HepG2 (cell line): ENCODE measurements around the gene TMED6. TPM values are rescaled to one million over a fixed set of nuclear protein-coding genes. Genes with fewer than 3 reads are reported as not detected.

Experiments
- AGO1 ChIP-seq: fragments of 200-400 bp; formaldehyde crosslinking; IDR thresholded peaks from 2 replicates; pipeline ENCODE4 v1.6.1; 2017; ENCODE audit warnings: mild to moderate bottlenecking, low read depth, low read length, moderate library complexity; ENCODE audit not compliant: poor library complexity, severe bottlenecking
- DR1 ChIP-seq: sonication (generic); formaldehyde crosslinking; IDR thresholded peaks from 2 replicates; pipeline ENCODE4 v1.8.0; 2021; ENCODE audit warnings: mild to moderate bottlenecking, missing genetic modification reagents, inconsistent platforms
- DZIP1 ChIP-seq: sonication (generic); formaldehyde crosslinking; IDR thresholded peaks from 2 replicates; pipeline ENCODE4 v1.5.0; 2020; ENCODE audit warnings: mild to moderate bottlenecking, missing genetic modification reagents
- EZH2 ChIP-seq: conservative IDR thresholded peaks from 2 replicates; pipeline ENCODE4 v1.6.1; 2012; ENCODE audit warnings: mild to moderate bottlenecking, low read depth, low read length, moderate library complexity
- HIVEP1 ChIP-seq: sonication (generic); formaldehyde crosslinking; IDR thresholded peaks from 2 replicates; pipeline ENCODE4 v1.4.0; 2020; ENCODE audit warnings: mild to moderate bottlenecking, missing genetic modification reagents
- HNF4G ChIP-seq, 2 experiments: sonication (generic) in 1 of 2; formaldehyde crosslinking in 1 of 2; IDR thresholded peaks; 2 replicates each; pipeline versions ENCODE4 v1.4.0 to v1.6.1; 2011 to 2020; ENCODE audit warnings: borderline replicate concordance in 2 of 2, low read depth in 2 of 2, mild to moderate bottlenecking in 2 of 2, low read length in 1 of 2, missing genetic modification reagents in 1 of 2, moderate library complexity in 1 of 2
- HNRNPUL1 ChIP-seq: fragments of 200-400 bp; formaldehyde crosslinking; IDR thresholded peaks from 2 replicates; pipeline ENCODE4 v1.6.1; 2017; ENCODE audit warnings: low read depth, mild to moderate bottlenecking, low read length, moderate library complexity
- MED1 ChIP-seq: sonication (generic); formaldehyde crosslinking; IDR thresholded peaks from 2 replicates; pipeline ENCODE4 v1.4.0; 2020; ENCODE audit warnings: missing genetic modification reagents
- MEIS1 ChIP-seq: sonication (generic); formaldehyde crosslinking; IDR thresholded peaks from 2 replicates; pipeline ENCODE4 v1.9.0; 2021; ENCODE audit warnings: mild to moderate bottlenecking, missing genetic modification reagents, moderate library complexity, borderline replicate concordance
- MXI1 ChIP-seq: IDR thresholded peaks from 3 replicates; pipeline ENCODE4 v1.6.1; 2012; ENCODE audit warnings: low read depth, low read length, inconsistent platforms, borderline replicate concordance
- NCOA1 ChIP-seq: sonication (generic); formaldehyde crosslinking; IDR thresholded peaks from 2 replicates; pipeline ENCODE4 v1.9.0; 2021; ENCODE audit warnings: missing genetic modification reagents
- NONO ChIP-seq, 2 experiments: fragments of 450-650 bp in 1 of 2; sonication (generic) in 1 of 2; formaldehyde crosslinking in 1 of 2; IDR thresholded peaks in 1 of 2; conservative IDR thresholded peaks in 1 of 2; 2 replicates each; pipeline versions ENCODE4 v1.6.1 to v1.8.0; 2017 to 2022; ENCODE audit warnings: mild to moderate bottlenecking in 1 of 2, missing genetic modification reagents in 1 of 2, moderate library complexity in 1 of 2
- POLR2AphosphoS5 ChIP-seq: IDR thresholded peaks from 2 replicates; pipeline ENCODE4 v1.6.1; 2012; ENCODE audit warnings: low read depth, low read length
- RXRB ChIP-seq: IDR thresholded peaks from 2 replicates; pipeline ENCODE4 v1.6.1; 2016; ENCODE audit warnings: borderline replicate concordance, missing genetic modification reagents, missing compliant biosample characterization
- SAP130 ChIP-seq: IDR thresholded peaks from 2 replicates; pipeline ENCODE4 v1.6.1; 2016; ENCODE audit warnings: low read depth
- U2AF2 ChIP-seq: fragments of 200-400 bp; formaldehyde crosslinking; IDR thresholded peaks from 2 replicates; pipeline ENCODE4 v1.6.1; 2017; ENCODE audit warnings: low read depth, mild to moderate bottlenecking, low read length
- ZBTB8A ChIP-seq: sonication (generic); formaldehyde crosslinking; IDR thresholded peaks from 2 replicates; pipeline ENCODE4 v1.4.0; 2020; ENCODE audit warnings: mild to moderate bottlenecking, low read depth, missing genetic modification reagents, borderline replicate concordance
- ZFP90 ChIP-seq: sonication (generic); formaldehyde crosslinking; IDR thresholded peaks from 2 replicates; pipeline ENCODE4 v1.8.0; 2022; ENCODE audit warnings: missing genetic modification reagents, mild to moderate bottlenecking, inconsistent platforms, borderline replicate concordance
- ZKSCAN1 ChIP-seq: fragments of 150-350 bp; IDR thresholded peaks from 2 replicates; pipeline ENCODE4 v1.6.1; 2014; ENCODE audit warnings: low read length
- ZNF234 ChIP-seq: sonication (generic); formaldehyde crosslinking; conservative IDR thresholded peaks from 2 replicates; pipeline ENCODE4 v1.5.1; 2020; ENCODE audit warnings: mild to moderate bottlenecking, missing genetic modification reagents
- ZNF256 ChIP-seq: sonication (generic); formaldehyde crosslinking; conservative IDR thresholded peaks from 2 replicates; pipeline ENCODE4 v1.4.0; 2020; ENCODE audit warnings: missing genetic modification reagents
- ZNF343 ChIP-seq: sonication (generic); formaldehyde crosslinking; IDR thresholded peaks from 2 replicates; pipeline ENCODE4 v1.4.0; 2020; ENCODE audit warnings: mild to moderate bottlenecking, missing genetic modification reagents
- ZNF557 ChIP-seq: sonication (generic); formaldehyde crosslinking; IDR thresholded peaks from 2 replicates; pipeline ENCODE4 v1.4.0; 2020; ENCODE audit warnings: missing genetic modification reagents
- ZNF572 ChIP-seq: sonication (generic); formaldehyde crosslinking; IDR thresholded peaks from 2 replicates; pipeline ENCODE4 v1.5.1; 2020; ENCODE audit warnings: mild to moderate bottlenecking, missing genetic modification reagents
- ZNF574 ChIP-seq: sonication (generic); formaldehyde crosslinking; IDR thresholded peaks from 2 replicates; pipeline ENCODE4 v1.4.0; 2020; ENCODE audit warnings: missing genetic modification reagents
- ZNF772 ChIP-seq: sonication (generic); formaldehyde crosslinking; IDR thresholded peaks from 2 replicates; pipeline ENCODE4 v1.5.0; 2020; ENCODE audit warnings: mild to moderate bottlenecking, missing genetic modification reagents
- polyA plus RNA-seq, 8 experiments: library from polyadenylated mRNA; depleted of rRNA in 3 of 8; stranded (reverse) in 7 of 8; unstranded in 1 of 8; fragments of >200 nt; fragmentation: Illumina TruSeq in 4 of 8; extraction: Trizol in 4 of 8; gene quantifications; 2 replicates each; pipeline versions ENCODE4 v1.2.1 to v1.2.3, GENCODE V29; 2011 to 2016; ENCODE audit warnings: low read depth in 4 of 8, missing spikeins in 1 of 8, mixed read lengths in 1 of 8; ENCODE audit not compliant: insufficient read depth in 1 of 8
- total RNA-seq, 5 experiments: library from RNA; depleted of rRNA; stranded (reverse); fragments of >200 nt; fragmentation: Illumina TruSeq; extraction: Trizol; gene quantifications; 2 replicates each; pipeline ENCODE4 v1.2.3, GENCODE V29; 2016; ENCODE audit warnings: low read depth in 1 of 5

TMED6 gene
- total and polyA plus RNA-seq, 2 of the 13 experiments (the other 11 are each of a cell fraction or from before 2014, with no cell fraction given) = 9.8 to 14.4 TPM

GRCh38 chr16:69326172-69326873, 25.3 kb downstream of the TMED6 start (continued):
- TF ChIP-seq ZNF574 (CRISPR knock-in tag) (peak; percentile 92), MXI1 (peak; percentile 94), HNF4G (IDR thresholded peaks at IDR 0.05; ENCODE audit: borderline replicate concordance, low read depth, low read length) (peak; percentile 92), HNF4G (CRISPR knock-in tag; IDR thresholded peaks at IDR 0.05; ENCODE audit: borderline replicate concordance, low read depth) (peak; percentile 92; the same call in 1 of the 2 replicates), ZFP90 (no peak), POLR2AphosphoS5 (no peak; the same call in 1 of the 2 replicates), DZIP1 (no peak), HIVEP1 (0 out of 2 replicates have a peak, but pooled peaks have one; percentile 23), ZNF572 (CRISPR knock-in tag) (no peak), SAP130 (peak; percentile 99), ZBTB8A (no peak), ZNF343 (CRISPR knock-in tag) (no peak), MED1 (CRISPR knock-in tag) (peak; percentile 83), ZNF772 (0 out of 2 replicates have a peak, but pooled peaks have one; percentile 43), HNRNPUL1 (no peak), U2AF2 (no peak), RXRB (CRISPR knock-in tag) (peak; percentile 88), MEIS1 (CRISPR knock-in tag) (peak; percentile 52; the same call in 1 of the 2 replicates), NCOA1 (CRISPR knock-in tag) (no peak), ZKSCAN1 (peak; percentile 5; the same call in 1 of the 2 replicates), ZNF234 (CRISPR knock-in tag) (no peak), ZNF557 (no peak), ZNF256 (no peak), NONO (IDR thresholded peaks at IDR 0.05) (no peak), NONO (CRISPR knock-in tag; conservative IDR thresholded peaks at IDR 0.05) (no peak; the same call in 1 of the 2 replicates), AGO1 (no peak), DR1 (CRISPR knock-in tag) (no peak), EZH2 (no peak)
